Fibroblast of skin of left quadriceps (primary cell): ENCODE measurements around the gene TMTC1.
"Not testable (repeated sequence)": the region's sequence is repeated elsewhere in the genome, so short reads cannot be mapped to it uniquely, and the experiment has no call there.

Experiments
- DNase-seq, 2 experiments: peaks; one replicate each; pipeline ENCODE4 v3.0.0-alpha.2; 2013; ENCODE audit warnings: low read depth in 2 of 2

TMTC1 gene

DNA sequence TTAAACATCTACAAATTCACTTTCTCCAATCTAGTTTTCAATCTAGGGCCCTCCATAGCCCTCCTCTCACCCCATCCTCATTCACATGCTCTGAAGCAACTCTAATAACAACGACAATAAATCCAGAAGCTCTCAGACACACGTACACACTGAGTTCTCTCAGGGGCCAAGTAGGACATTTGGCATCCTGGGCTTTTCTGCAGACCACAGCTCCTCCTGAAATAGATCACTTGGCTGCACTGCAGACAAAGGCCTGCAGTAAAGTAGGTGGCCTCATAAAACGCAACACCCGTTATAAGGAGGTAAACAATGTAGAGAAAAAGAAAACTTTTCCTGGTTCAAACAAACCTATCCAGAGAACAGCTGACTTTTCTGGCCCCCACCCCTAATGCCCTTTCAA, 111.2 kb downstream of the TMTC1 start:
- no peak for DNase-seq

DNA sequence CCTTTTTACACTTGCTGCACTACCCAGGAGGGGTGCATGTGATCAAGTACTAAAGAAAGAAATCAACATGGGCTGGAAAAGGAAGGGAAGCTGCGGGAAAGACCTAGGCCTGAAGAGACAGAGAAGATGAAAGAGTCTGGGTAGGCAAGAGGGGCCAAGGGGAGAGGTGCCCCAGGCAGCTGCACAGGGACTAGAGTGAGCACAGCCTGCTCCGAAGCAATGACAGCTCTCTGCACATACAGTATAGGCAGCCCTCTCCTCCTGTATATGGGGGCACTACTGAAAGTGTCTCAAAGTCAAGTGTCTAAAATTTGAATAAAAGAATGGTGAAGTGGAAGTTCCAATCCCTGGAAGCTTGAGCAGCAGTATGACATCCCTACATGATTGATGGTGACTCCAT, 112.0 kb downstream of the TMTC1 start:
- no peak for DNase-seq

DNA sequence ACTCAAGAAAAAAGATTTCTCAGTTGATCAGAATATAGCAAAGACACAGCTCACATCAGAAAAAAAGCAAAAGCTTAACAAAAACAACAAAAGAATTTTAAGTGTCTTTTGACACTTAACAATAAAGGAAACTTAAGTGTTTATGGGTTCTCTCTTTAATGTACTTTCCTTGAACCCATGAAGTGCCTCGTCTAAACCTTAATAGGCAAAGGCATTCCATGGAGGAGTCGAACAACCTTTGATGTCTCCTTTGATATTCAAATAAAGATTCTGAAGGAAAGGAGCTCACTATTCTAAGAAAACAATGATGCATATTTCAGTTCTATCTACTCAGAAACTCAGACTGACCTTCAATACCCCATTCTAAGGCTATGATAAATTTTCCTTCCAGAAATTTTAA, 116.7 kb downstream of the TMTC1 start:
- DNase-seq = no peak

DNA sequence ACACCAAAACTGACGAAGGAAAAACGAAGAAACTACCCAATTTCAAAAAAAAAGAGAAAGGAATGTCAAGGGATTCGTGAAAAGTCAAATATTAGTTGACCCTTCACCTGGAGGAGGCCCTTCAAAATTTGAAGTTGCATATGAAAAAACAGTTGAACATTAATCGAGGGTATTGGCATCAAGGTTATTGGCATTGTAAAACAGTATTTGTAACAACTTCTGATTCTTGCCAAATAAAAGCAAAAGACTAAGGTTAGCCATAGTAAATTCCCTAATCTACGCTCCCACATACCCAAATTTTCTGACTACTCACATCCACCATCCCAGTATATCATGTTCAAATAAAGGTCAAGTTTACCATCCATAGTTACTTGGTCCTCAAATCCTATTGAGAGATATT, 118.6 kb downstream of the TMTC1 start:
- DNase-seq = no peak

DNA sequence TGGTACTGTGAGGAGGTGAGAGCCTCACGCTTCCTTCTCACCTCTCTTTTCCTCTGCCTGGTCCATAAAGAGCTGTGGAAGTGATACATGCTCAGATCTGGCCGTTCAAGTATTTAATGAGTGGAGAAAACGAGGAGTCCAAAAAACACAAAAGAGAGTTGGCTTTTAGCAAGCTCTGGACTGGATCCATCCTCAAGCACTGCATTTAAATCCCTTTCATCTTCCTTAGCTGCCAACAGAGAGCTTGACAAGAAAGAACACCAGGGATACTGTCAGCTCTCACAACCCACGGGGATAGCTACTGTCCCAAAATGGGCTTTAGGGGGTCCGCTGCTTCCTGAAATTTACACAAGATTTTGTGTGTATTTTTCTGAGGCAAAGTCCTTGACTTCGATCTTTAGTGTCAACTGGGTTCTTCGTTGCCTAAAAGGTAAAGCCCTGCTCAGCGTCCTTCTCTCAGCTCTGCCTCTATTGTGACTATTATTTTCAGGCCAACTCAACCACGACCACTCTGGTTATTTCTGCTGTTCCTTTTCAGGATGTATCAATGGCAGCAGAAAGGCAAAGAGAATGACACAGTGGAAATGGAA, 120.9 kb downstream of the TMTC1 start:
- no peak for DNase-seq

DNA sequence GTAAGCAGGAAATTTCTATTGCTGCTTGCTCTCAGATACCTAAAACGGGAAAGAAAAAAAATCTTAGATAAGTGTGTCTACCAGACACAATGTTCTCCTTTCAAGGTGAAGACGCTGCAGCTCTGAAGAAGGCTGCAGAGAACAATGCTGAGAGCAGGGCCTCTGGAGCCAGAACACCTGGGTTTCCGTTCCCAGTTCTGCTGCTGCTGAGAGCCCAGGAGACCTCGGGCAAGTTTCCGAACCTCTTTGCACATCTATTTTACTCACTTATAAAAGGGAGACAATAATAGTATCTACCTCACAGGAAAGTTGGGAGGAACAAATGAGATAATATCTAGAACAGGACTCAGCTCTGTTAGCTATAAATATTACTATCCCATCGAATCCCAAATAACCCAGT, 122.9 kb downstream of the TMTC1 start:
- DNase-seq = no peak

DNA sequence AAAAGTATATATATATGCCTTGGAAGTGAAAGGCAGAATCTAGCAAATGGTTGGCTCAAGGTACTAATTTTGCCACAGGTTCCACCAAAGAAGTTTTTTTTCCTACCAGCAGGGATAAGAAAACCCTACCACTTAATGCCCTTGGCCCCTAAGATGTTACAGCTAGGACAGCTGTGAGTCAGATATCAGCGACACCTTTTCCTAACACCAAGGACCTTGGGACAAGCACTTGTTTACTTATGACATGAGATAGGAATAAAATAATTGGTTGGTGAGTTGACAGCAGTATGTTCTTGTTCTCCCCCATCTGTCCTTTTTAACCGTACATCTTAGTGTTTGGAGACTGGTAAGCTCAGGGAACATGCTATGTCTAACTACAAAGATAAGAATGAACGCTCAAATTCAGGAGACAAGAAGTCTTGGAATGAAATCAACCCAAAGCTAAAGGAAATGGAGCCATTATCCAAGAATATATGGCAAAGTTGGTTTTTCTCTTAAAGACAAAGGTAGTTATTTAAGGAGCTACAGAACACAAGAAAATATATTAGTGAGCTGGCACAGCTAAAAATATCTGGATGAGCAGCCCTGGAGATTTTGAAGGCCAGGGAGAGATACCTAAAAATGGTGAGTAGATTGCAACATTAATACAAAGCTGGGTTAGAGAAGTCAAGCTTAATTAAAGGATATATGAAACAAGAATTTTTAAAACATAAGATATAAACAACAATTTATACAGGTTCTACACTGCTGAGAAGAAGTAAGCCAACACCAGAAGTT, 126.8 kb downstream of the TMTC1 start:
- DNase-seq = no peak

DNA sequence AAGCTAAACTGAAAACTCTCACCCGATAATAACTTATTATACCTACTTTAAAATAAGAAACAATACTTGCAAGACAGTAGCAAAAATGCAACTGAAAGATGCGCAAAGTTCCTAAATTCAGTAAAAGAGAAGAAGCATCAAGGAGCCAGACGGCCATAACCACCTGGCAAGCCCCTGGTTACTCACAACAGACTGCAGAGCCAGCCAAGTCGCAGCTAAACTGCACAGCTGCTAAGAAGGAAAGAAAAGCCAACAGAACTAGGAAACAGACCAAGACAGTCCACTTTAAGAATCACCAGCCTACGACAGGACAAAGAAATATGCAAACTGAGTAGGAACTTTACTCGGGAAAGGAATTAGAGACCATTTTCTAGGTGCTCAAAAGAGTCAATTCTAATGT, 127.9 kb downstream of the TMTC1 start:
- DNase-seq = no peak

DNA sequence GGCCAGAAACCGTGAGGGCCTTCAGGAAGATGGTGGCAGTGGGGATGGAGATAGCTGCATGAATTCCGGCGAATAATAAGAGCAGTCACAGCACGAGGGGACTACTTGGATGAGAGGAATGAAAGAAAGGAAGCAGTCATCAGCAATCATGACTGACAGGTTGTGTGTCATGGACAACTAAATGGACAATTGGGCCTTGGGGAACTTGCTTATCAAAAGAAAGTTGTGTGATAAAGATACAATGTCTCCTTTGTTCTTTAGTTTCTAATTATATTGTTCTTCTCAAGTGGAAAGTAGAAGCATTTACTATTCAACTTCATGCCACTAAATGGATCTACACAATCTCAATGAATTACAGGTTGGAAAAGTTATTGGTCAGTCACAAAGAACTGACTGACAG, 130.5 kb downstream of the TMTC1 start:
- no peak for DNase-seq

DNA sequence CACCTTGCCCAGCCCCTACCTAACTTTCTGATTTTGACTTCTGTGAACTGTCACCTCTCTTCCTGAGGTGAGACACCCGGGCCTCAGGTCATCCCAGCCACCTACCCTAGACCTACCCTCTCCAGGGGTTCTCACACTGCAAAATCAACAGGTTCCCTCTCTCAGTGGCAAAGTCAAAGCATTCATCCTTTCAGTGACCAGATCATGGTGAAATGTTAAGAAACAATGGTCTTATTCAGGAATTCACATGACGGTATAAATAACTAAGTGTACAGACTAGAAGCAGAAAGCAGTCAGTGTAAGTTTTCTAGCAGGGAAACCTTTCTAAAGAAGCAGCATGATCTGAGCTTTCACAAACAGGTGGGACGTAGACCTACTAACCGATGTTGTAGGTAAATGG, 133.4 kb downstream of the TMTC1 start:
- no peak for DNase-seq

DNA sequence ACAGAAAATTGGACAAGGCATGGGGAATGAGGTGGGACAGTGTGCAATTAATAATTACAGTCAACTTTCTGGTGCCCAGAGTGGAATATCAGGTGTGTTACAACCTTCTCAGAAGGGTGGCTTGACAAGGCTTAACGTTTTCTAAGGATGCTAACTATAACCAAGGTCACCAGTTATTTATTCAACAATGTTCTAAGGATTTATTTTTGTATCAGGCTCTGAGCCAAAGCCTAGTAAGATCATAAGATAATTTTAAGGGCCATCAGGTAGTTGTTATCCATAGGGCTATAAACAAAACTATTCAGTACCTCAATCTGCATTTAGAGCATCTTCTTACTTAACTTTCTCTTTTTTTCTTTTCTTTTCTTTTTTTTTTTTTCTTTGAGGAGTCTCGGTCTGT, 134.0 kb downstream of the TMTC1 start:
- no peak for DNase-seq

DNA sequence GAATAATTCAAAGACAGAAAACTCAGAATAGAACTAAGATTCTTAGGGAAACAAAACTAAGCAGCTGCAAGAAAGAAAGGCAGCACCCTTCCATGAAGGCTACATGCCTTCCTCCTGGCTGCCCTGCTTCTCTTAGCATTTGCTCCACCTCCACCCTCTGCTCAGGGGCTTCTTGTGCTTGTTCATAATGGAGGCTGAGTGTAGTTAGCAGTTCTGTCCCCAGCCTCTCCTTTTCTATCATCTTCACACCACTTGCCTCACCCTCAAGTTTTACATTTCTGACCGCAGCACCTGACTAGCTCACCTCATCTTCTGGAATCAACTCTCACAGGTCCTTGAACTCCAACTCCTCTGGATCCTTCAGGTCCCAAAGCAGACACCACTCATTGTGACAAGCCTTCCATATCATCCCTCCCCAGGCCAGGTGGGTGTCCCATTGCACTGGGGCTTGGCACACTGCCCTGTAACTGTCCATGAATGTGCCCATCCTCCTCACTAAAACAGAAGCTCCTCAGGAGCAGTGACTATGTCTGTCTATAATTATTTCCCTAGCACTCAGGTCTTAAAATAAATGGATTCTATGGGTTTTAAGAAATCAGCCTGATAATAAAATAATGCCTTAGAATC, 139.1 kb downstream of the TMTC1 start:
- DNase-seq = no peak

DNA sequence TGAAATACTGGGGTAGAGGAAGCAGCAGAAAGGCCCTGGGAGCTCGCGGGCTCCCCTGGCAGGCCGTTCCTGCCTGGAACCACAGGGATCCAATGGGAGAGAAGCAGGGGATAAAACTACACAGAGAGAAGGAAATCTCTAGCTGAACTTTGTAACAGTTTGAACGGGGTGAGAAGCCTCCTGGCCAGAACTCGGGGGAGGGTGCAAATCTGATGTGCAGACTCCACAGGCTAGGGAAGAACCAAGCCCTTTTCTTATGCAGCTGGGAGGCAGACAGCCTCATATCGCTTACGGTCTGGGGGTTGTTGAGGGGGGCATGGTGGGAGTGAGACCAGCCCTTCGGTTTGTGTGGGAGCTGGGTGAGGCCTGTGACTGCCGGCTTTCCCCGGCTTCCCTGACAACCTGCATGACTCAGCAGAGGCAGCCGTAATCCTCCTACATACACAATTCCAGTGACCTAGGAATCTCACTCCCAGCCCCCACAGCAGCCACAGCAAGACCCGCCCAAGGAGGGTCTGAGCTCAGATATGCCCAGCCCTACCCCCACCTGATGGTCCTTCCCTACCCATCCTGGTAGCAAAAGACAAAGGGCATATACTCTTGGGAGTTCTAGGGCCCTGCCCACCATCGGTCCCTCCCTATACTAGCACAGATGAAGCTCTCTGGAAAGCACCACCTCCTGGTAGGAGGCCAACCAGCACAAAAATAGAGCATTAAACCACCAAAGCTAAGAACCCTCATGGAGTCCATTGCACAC, 143.0 kb downstream of the TMTC1 start:
- DNase-seq = peak in 1 of 2 experiments; percentile 7

DNA sequence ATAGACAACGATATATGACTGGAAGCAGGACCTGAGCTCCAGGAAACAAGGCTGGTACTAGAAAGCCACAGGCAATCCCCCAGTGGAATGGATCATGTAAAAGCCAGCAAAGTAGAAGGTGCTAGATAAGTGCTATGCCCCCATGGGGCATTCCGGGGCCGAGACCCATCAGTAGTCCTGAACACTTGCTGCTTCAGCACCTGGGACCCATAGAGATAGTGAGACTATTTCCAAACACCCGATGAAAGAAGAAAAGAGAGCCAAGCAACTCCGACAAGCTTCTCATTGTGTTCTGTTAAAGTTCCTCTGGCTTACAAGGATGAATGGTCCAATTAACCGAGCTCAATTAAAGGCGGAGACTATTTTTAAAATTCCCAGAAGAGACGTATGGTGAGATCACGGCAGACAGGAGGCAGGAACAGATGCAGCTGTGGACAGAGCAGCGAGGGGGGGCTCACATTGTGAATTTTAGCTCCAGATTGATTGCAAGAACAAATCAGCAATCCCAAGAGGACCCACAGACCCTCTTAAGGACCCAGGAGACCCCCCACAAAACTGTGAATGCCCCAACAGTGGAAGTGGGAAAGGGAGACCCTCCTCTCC, 143.7 kb downstream of the TMTC1 start:
- DNase-seq = no peak

DNA sequence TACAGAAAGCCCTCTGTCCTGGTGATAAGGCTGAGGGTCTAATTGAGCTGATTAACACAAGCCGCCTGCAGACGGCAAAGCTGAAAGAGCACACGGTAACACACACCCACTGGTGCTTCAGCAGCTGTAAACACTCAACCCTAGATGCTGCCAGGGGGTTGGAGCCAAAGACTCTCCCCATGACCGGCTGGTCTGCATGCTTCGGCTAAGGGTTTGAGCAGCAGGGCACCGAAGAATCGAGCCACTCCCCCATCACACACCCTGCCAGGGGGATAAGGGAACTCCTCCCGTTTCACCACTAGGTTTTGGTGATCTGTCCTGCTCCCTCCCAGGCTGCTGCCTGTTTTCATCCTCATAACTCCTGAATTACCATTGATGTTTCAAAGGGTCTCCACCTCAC, 145.2 kb downstream of the TMTC1 start:
- DNase-seq = no peak

DNA sequence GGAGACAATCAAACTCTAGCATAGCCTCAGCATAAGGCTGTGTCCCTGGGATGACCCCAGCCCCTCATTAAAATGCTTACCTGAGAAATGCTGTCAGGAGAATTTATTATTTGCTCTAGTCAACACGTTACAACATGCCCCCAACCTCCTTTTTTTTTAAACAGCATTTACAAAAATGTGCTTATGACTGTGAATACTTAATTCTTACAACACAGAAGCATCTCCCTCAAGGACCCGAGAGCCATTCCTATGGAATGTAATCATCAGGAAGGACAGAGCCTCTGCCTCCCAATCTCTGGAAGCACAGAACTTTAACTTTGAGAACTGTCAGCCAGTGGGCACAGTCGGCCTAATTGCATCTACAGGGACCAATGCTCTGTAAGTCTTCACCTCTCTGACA, 149.7 kb downstream of the TMTC1 start:
- no peak for DNase-seq

DNA sequence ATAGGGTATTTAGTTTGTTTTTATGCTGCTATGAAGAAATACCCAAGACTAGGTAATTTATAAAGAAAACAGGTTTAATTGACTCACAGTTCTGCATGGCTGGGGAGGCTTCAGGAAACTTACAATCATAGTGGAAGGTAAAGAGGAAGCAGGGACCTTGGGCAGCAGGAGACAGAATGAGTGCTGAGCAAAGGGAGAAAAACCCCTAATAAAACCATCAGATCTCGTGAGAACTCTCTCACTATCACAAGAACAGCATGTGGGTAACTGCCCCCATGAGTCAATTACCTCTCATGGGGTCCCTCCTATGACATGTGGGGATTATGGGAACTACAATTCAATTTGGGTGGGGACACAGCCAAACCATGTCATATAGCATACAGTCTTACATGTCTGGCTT, 153.6 kb downstream of the TMTC1 start:
- DNase-seq = not testable (repeated sequence)

DNA sequence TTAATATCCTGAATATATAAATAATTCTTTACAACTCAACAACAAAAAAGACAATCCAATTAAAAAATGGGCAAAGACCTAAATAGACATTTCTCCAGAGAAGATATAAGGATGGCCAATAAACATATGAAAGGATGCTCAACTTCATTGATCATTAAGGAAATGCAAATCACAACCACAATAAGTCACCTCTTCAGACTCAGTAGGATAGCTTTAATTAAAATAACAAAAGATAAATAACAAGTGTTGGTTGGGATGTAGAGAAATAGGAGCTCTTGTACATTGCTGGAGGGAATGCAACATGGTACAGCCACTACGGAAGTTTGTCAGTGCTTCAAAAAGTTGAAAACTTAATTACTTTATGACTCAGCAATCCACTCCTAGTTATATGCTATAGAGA, 156.5 kb downstream of the TMTC1 start:
- no peak for DNase-seq

DNA sequence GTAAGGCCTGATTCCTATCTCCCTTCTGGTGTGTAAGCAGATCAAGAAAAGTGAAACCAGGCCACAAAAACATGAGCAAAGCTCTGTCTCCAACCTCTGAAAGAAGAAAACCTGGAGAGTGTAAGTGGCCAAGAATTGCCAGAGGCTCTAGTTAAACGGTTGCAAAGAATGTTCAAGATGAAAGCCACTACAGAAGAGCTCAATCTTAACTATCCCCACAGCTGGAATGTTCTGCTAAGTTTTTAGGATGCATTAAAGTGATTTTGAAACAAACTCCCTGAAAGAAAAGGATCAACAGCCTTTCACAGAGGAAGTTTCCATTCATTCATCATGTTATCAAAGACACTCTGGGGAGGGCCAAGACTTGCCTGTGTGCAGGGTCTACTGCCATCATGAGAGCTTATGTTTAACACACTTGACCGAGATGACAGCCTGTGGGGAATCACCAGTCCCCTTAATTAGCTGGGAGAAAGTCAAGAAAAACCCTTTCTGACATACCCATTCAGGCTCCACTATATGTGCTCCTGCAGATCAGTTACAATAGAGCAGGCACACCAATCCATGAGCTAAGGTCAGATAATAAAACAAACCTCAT, 158.3 kb downstream of the TMTC1 start:
- no peak for DNase-seq

DNA sequence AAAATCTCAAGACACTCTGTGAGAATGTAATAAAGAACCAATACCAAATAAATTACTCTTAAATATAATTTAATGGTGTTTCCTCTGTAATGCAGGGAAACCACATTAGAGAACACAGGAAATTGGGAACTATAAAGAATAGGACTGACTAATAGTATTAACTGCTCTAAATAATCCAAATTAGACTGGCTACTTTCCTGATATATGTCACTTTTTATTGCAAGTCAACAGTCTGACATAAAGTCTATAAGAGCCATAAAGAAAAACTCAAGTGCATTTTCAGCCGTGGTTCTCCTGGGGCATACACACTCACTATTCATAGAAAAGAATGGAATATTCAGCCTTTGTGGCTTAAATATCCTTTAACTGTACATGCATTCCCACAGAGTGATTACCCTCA, 161.5 kb downstream of the TMTC1 start:
- DNase-seq = no peak

DNA sequence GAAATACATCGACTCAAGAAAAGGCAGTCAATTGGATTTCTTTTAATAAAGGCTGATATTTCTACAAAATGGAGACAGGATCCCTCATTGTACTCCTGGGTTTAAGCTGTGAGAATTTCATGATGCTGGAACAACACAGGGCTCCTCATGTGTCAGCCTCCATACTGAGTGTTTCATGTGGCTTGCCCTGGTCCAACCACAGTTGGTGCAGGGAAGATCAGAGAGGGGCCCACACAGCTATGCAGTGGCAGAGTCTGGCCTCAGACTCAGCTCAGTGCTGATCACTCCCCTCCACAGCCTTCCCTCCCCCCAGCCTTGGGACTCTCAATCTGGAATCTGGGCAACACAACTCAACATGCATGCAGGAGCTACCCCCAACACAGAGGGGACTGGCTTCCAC, 163.7 kb downstream of the TMTC1 start:
- DNase-seq = no peak

DNA sequence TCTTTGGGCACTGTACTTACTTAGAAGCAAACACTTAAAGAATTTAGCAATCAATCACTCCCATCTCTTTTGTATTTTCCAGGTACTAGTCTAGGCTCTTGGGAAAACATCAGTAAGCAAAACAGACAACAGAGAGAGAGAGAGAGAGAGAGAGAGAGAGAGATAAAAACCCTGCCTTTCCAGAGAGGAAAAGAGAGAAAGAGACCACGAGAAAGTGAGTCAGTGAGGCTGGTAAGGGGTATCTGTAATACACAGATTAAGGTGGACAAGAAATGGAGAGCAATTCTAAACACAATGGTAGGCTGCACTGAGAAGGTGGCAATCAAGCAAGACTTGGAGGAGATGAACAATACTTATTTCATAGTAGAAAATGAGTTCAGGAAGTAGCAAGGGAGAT, 166.3 kb downstream of the TMTC1 start:
- DNase-seq = no peak
